Thyroid gland (tissue), 4 donors: ENCODE results near the gene ULBP2.
"Not testable (repeated sequence)": the region's sequence is repeated elsewhere in the genome, so short reads cannot be mapped to it uniquely, and the experiment has no call there.

Experiments
- POLR2A ChIP-seq, 2 donors: fragments of 450-650 bp; IDR thresholded peaks; one replicate each; pipeline ENCODE4 v1.6.1; 2017; ENCODE audit warnings: antibody characterized with exemption in 2 of 2, mild to moderate bottlenecking in 2 of 2, moderate library complexity in 1 of 2
- TF ChIP-seq, protein P1 (sequence below), 6 experiments: fragments of 200-600 bp in 3 of 6; fragments of 450-650 bp in 3 of 6; sonication (generic) in 3 of 6; IDR thresholded peaks; one replicate each; pipeline ENCODE4 v1.5.1; 2016 to 2019; ENCODE audit warnings: antibody characterized with exemption in 6 of 6, mild to moderate bottlenecking in 2 of 6, inconsistent platforms in 1 of 6, moderate library complexity in 1 of 6

DNA sequence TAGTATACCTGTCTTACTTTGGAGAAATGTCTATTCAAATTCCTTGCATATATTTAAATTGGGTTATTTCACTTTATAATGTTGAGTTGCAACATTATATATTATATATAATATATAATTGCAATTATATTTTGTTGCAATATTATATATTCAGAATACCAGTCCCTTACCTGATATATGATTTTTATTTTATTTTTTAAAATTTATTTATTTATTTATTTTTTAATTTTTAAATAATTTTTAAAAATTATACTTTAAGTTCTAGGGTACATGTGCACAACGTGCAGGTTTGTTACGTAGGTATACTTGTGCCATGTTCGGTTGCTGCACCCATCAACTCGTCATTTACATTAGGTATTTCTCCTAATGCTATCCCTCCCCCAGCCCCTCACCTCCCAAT lies 14.8 kb upstream of the ULBP2 start:
- TF ChIP-seq, protein P1, sequence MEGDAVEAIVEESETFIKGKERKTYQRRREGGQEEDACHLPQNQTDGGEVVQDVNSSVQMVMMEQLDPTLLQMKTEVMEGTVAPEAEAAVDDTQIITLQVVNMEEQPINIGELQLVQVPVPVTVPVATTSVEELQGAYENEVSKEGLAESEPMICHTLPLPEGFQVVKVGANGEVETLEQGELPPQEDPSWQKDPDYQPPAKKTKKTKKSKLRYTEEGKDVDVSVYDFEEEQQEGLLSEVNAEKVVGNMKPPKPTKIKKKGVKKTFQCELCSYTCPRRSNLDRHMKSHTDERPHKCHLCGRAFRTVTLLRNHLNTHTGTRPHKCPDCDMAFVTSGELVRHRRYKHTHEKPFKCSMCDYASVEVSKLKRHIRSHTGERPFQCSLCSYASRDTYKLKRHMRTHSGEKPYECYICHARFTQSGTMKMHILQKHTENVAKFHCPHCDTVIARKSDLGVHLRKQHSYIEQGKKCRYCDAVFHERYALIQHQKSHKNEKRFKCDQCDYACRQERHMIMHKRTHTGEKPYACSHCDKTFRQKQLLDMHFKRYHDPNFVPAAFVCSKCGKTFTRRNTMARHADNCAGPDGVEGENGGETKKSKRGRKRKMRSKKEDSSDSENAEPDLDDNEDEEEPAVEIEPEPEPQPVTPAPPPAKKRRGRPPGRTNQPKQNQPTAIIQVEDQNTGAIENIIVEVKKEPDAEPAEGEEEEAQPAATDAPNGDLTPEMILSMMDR (IDR thresholded peaks at IDR 0.05) = not testable (repeated sequence)
- TF ChIP-seq POLR2A (IDR thresholded peaks at IDR 0.05) = not testable (repeated sequence)
